Measurements from ENCODE around the gene CACFD1. TPM values are rescaled to one million over a fixed set of nuclear protein-coding genes. Genes with fewer than 3 reads are reported as not detected.
A peak's percentile ranks its signal among the peaks of the same experiment; 100 is the strongest.

CACFD1 gene
- total RNA-seq, 1 experiment from 2014 or later: 2.5 TPM

GRCh38 chr9:133478851-133479711 is 19.3 kb downstream of the CACFD1 start, which contains the start of gene SLC2A6:
Gene SLC2A6 (minus strand): TSS chr9:133479099. CDS start chr9:133479059, 40 bp downstream.
- DNase-seq (ENCODE audit: low spot score): peak; percentile 53

GRCh38 chr9:133483611-133484010 is 23.8 kb downstream of the CACFD1 start:
- DNase-seq (ENCODE audit: low spot score): no peak

- no peak for DNase-seq (ENCODE audit: low spot score)
These were observed 25.1 kb downstream of the CACFD1 start for GRCh38 chr9:133484671-133485437.

- no peak for DNase-seq (ENCODE audit: low spot score)
These were observed 25.9 kb downstream of the CACFD1 start for GRCh38 chr9:133485531-133486260.

GRCh38 chr9:133487331-133487725 is 27.6 kb downstream of the CACFD1 start:
- no peak for DNase-seq (ENCODE audit: low spot score)

GRCh38 chr9:133488686-133489252 is 29.0 kb downstream of the CACFD1 start:
- DNase-seq (ENCODE audit: low spot score): no peak

- peak; percentile 79 for DNase-seq (ENCODE audit: low spot score)
These were observed 29.7 kb downstream of the CACFD1 start for GRCh38 chr9:133489253-133490190.

GRCh38 chr9:133490201-133490681 is 30.5 kb downstream of the CACFD1 start:
- DNase-seq (ENCODE audit: low spot score): no peak

GRCh38 chr9:133490865-133491655 is 31.3 kb downstream of the CACFD1 start:
- no peak for DNase-seq (ENCODE audit: low spot score)

GRCh38 chr9:133491656-133491925 is 31.8 kb downstream of the CACFD1 start:
- no peak for DNase-seq (ENCODE audit: low spot score)

- peak; percentile 73 for DNase-seq (ENCODE audit: low spot score)
These were observed 32.6 kb downstream of the CACFD1 start for GRCh38 chr9:133492061-133493021.

GRCh38 chr9:133493428-133493827 is 33.6 kb downstream of the CACFD1 start:
- no peak for DNase-seq (ENCODE audit: low spot score)

- DNase-seq (ENCODE audit: low spot score): no peak
These were observed 34.2 kb downstream of the CACFD1 start for GRCh38 chr9:133493845-133494540.

- DNase-seq (ENCODE audit: low spot score): no peak
These were observed 35.0 kb downstream of the CACFD1 start for GRCh38 chr9:133494636-133495326.

- no peak for DNase-seq (ENCODE audit: low spot score)
These were observed 35.8 kb downstream of the CACFD1 start for GRCh38 chr9:133495327-133496293.
